ELF-1 (cell line): ENCODE measurements around the gene LIPK.

ENCODE experiments used
- DNase-seq: peaks from one replicate; pipeline ENCODE4 v3.0.0-alpha.2; 2016; ENCODE audit warnings: low read depth, low spot score

LIPK gene

GRCh38 chr10:88783724-88784123, 77.7 kb downstream of the LIPK start:
- no peak for DNase-seq

DNA sequence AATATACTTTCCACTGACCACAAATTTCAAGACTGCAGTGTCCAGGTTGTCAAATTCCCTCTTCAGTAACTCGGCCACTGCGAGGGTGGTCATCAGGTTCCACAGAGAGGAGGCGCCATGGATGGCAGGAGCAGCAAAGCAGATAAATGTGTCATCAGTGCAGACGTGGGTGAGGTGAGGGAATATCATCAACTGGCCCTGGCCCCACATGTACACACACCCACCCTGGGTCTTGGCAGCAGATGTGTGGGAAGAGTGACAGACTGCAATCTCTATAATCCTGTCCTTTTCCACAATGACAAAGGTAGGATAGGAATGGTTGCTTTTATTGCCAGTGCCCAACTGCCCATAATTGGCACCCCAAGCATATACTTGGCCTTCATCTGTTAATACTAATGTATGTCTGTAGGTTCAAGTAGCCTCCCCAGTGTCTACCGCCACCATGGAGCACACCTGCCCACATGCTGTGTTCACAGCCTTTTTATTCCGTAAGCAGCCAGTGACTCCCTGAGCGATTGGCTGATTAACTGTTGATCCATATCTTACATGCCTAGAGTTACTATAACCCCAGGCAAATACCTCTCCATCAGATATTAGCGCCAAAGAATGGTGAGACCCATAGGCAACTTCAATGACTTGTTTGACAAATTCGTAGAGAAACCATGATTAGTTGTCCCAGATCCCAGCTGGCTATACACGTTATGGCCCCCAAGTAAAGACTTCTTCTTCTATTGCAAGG, 80.2 kb downstream of the LIPK start:
- no peak for DNase-seq

GRCh38 chr10:88787463-88787862, 81.4 kb downstream of the LIPK start:
- no peak for DNase-seq

GRCh38 chr10:88788924-88789323, 82.9 kb downstream of the LIPK start:
- DNase-seq = no peak

DNA sequence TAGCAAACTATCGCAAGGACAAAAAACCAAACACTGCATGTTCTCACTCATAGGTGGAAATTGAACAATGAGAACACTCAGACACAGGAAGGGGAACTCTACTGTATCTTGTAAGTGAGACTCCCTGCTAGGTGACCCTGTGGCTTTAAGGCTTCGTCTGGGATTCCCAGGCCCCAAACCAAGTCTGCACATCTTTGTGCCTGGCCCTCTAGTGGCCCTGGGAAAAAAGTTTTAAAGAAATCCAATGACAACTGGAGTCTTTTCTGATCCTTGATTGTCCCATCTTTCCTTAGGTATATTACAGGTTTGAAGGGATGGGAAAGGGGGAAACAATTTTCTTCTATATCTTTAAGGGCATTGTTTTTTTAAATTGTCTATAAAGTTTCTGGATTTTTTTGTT, 85.9 kb downstream of the LIPK start:
- peak; percentile 37 for DNase-seq

DNA sequence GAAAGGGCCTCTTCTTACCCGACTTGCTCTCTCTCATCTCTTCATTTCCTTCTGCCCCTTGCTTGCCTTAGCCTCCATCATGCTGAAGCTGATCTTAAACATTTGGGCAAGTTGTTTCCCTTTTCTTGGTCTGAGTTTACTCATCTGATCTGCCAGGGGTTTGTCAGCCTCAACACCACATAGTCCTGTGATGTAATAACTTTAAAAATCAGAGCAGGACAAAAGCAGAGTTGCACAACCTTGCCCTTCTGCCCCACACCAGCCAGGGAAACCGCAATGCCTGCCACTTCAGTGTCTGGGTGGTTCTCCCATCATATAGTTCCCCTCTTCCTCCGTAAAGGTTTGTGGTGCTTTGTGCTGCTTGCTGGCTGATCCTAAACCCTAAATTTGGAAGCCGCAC, 86.6 kb downstream of the LIPK start:
- no peak for DNase-seq

DNA sequence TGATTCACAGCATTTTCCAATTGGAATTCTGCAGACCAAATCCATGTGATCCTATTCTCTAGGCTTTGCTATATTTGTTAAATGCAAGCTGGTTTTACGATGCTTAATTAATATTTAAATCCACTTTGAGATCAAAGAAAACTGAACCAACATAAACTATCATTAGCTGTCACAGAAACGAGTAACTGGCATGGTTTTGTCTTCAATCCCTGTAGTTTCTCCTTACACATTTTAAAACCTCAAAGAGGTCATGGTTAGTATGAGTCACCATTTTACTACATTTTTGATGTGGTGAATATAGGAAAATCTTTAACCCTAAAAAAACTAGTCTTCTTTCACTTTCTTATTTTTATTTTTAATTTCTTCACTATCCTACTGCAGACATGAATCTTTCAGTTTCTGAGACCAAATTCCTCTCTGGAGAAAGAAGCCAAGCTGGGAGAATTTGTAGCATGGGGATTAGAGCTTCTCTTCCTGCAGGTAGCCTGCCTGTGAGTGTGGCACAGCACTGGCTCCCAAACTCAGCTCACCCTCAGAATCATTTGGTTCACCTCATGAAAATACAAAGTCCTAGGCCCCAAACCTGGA, 87.8 kb downstream of the LIPK start:
- DNase-seq = no peak

DNA sequence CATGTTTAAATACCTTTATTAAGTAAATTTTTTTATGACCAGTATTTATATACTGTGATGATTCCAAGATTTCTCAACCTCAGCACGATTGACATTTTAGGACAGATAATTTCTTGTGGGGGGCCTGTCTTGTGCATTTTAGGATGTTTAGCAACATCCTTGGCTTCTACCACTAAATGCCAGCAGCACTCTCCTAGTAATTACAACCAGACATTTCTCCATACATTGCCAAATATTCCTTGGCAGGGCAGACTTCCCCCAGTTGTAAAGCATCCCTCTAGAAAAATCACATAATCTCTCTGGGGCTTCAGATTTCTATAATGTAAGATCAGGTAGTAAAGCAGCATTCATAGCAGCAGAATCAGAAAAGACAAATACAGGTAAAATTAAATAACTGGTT, 88.7 kb downstream of the LIPK start:
- no peak for DNase-seq

DNA sequence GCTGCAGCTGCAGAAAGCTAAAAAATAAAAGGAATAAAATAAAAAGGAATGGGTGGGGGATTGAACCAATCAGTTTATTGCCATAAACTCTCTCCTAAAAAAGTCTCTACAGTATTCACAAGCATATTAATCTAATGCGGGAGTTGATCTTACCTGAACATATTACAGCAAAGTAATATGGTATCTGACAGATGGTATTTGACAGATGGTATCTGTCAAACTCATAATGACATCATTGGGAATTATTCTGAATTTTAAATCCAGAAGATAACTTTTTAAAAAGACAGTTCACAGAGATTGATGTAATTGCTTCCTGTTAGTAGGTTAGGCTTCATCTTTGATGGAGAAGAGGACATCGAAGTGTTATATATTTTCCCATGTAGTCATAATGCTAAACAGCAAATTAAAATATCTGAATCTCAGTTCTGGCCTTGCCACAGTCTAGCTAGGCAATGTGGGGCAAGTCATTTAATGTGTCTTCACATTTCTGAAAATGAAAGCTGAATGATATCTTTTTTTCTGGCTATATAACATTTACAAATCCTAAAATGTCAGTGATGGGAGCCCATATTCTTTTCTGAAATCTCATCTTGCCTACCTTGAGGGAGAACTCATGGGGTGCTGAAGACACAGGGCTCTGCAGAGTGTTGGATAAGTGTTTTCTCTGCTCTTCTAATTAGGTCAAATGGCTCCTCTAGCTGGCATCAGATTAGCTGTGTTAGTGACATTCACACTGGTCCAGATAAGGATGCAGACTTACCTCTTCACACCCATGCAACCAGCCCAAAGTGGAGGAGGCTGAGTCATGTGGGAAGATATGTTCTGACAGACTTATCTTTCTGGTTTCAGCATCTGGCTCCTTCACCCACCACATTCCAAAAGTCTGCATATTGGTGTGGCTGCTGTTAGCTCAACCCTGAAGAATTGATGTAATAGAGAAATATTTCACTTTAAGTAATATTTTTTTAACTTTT, 94.4 kb downstream of the LIPK start:
- DNase-seq = no peak
